Prostate gland (tissue), 2 donors: ENCODE results near the gene SCAPER. TPM values are rescaled to one million over a fixed set of nuclear protein-coding genes. Genes with fewer than 3 reads are reported as not detected.
"Not testable (repeated sequence)": the region's sequence is repeated elsewhere in the genome, so short reads cannot be mapped to it uniquely, and the experiment has no call there.

ENCODE experiments used
- DNase-seq: peaks from one replicate; pipeline ENCODE4 v3.0.0-alpha.2; 2019; ENCODE audit warnings: low spot score
- H3K27ac ChIP-seq, 2 donors: fragments of 200-600 bp; sonication (generic); 2 replicates each; pipeline ENCODE4 v1.5.1; 2017 to 2019
- H3K27me3 ChIP-seq: fragments of 200-600 bp; sonication (generic); replicated peaks from 2 replicates; pipeline ENCODE4 v1.5.1; 2019; ENCODE audit not compliant: insufficient read depth
- H3K36me3 ChIP-seq, 2 donors: fragments of 200-600 bp; sonication (generic); 1 replicate in 1 of 2; 2 replicates in 1 of 2; pipeline versions ENCODE4 v1.5.1 to v1.8.1; 2017 to 2019
- H3K4me1 ChIP-seq: fragments of 200-600 bp; sonication (generic); replicated peaks from 2 replicates; pipeline ENCODE4 v1.5.1; 2019
- H3K4me3 ChIP-seq, 2 donors: fragments of 200-600 bp; sonication (generic); 2 replicates each; pipeline ENCODE4 v1.5.1; 2017 to 2019
- H3K9me3 ChIP-seq: fragments of 200-600 bp; sonication (generic); 2 replicates; pipeline ENCODE4 v1.5.1; 2017
- CTCF ChIP-seq, 4 experiments: fragments of 200-600 bp in 2 of 4; fragments of 450-650 bp in 2 of 4; sonication (generic) in 2 of 4; IDR thresholded peaks; 1 replicate in 3 of 4; 2 replicates in 1 of 4; pipeline ENCODE4 v1.5.1; 2016 to 2019; ENCODE audit warnings: antibody characterized with exemption in 4 of 4, mild to moderate bottlenecking in 2 of 4, moderate library complexity in 2 of 4
- POLR2A ChIP-seq: fragments of 450-650 bp; IDR thresholded peaks from one replicate; pipeline ENCODE4 v1.6.1; 2016; ENCODE audit warnings: antibody characterized with exemption, mild to moderate bottlenecking
- POLR2AphosphoS5 ChIP-seq: sonication (generic); formaldehyde crosslinking; IDR thresholded peaks from one replicate; pipeline ENCODE4 v1.6.1; 2017; ENCODE audit warnings: antibody characterized with exemption
- WGBS: methylation state at CpG from one replicate; pipeline ENCODE4 v1.1.5; 2018; 5-methylcytosine and 5-hydroxymethylcytosine counted together
- intact Hi-C: fragments of 100-400 bp; cut with DNase I; formaldehyde crosslinking; loops from one replicate; pipeline ENCODE4 v1.14.2; 2022
- total RNA-seq, 2 donors: library from RNA; depleted of rRNA; stranded (reverse); fragments of >200 nt; gene quantifications; one replicate each; pipeline ENCODE4 v1.1.0, GENCODE V29; 2016

The SCAPER gene
- total RNA-seq, 2 donors from 2014 or later, result 19.1 to 38.9 TPM

DNA sequence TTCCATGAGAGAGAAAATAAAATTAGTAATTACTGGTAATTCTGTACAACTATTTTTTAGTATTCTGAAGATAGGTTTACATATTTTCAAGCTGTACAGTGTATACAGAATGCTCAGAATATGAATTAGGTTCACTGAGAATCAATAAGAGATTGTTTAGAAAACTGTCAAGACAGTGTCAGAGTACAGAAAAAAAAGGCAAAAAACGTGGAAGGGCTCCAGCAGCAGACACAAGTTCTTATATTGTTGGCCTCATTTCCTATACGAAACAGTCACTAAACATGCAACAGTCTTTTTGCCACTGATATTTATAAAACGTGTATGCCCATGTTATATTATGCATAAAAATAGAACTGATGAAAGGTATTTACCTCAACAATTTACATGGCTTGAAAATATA is 464.7 kb downstream of the SCAPER start:
- H3K36me3 ChIP-seq, result no peaks in the 10 kb centered on the region
- TF ChIP-seq CTCF (IDR thresholded peaks at IDR 0.05), result no peak
- no peak for TF ChIP-seq POLR2AphosphoS5
- no peak for TF ChIP-seq POLR2A
- no peak overlapping the region for H3K27ac ChIP-seq
- H3K27me3 ChIP-seq, result no peaks in the 10 kb centered on the region
- DNase-seq, result no peak
- intact Hi-C loops, result no loop called here
- no peaks in the 10 kb centered on the region for H3K9me3 ChIP-seq
- WGBS, result 51% methylated on average over 3 of the region's 3 CpGs
- no peaks in the 10 kb centered on the region for H3K4me1 ChIP-seq
- no peak overlapping the region for H3K4me3 ChIP-seq

DNA sequence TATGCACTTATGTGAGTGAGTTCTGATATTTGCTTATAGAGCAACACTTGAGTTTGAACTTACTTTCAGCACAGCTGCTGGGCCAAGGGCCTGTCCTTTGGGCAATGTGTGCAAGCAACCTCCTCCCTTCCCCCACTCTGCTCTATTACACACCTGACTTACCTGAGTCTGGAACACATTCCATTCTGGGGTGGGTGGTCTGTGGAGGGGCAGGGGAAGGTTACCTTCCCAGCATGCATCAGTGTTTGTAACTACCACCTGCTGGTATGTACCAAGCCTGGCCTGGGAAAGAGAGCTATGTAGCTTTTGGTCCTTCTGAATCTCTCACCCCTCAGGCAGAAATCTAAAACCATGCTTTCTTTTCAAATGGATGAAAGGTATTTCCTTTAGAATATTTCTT is 465.6 kb downstream of the SCAPER start:
- Histone ChIP-seq H3K36me3 (no peaks in the 10 kb centered on the region), H3K4me1 (no peaks in the 10 kb centered on the region), H3K4me3 (no peak overlapping the region), H3K27ac (no peak overlapping the region), H3K9me3 (no peaks in the 10 kb centered on the region), H3K27me3 (no peaks in the 10 kb centered on the region)
- no peak for DNase-seq
- no peak for TF ChIP-seq POLR2AphosphoS5
- no peak for TF ChIP-seq POLR2A
- no peak for TF ChIP-seq CTCF (IDR thresholded peaks at IDR 0.05)
- intact Hi-C loops, result no loop called here

DNA sequence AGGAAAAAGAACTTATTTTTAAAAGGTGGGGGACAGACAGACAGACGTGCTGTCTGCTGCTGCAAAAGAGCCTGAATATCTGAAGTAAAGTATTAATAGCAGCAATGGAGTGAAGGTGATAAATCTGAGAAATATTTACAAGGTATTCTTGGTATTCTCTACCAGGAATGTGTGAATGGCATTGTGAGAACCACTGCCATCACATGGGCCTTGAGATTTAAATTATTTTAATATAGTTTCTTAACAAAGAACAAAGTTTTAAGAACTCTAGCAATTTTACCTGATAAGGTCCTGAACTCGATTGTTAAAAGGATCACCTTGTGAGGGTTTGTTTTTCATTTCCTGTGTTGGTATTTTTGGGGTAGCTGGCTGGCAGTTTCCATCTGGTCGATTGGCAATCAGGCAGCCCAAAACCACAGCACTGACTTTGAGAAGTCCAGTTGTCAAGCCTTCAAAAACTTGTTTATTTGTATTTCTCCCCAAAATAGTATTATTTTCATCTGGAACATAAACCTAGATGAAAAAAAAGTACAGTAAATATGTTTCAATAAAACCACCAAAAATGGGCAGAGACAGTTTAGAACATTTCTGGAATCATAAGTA is 471.2 kb downstream of the SCAPER start:
- no peak overlapping the region for H3K4me3 ChIP-seq
- H3K9me3 ChIP-seq, result no peaks in the 10 kb centered on the region
- H3K36me3 ChIP-seq, result no peaks in the 10 kb centered on the region
- intact Hi-C loops, result no loop called here
- no peak for TF ChIP-seq POLR2A
- TF ChIP-seq POLR2AphosphoS5, result no peak
- TF ChIP-seq CTCF (IDR thresholded peaks at IDR 0.05), result no peak
- WGBS, result 37% methylated on average over 3 of the region's 3 CpGs
- H3K4me1 ChIP-seq, result no peaks in the 10 kb centered on the region
- no peaks in the 10 kb centered on the region for H3K27me3 ChIP-seq
- H3K27ac ChIP-seq, result no peak overlapping the region
- DNase-seq, result no peak

GRCh38 chr15:76433036-76433435 is 472.1 kb downstream of the SCAPER start:
- 100% methylated on average over 1 of the region's 1 CpG for WGBS
- H3K27ac ChIP-seq, H3K36me3 ChIP-seq, H3K4me3 ChIP-seq, intact Hi-C loops, H3K9me3 ChIP-seq, H3K4me1 ChIP-seq, H3K27me3 ChIP-seq, DNase-seq: not testable (repeated sequence)

GRCh38 chr15:76432604-76433003 is 472.5 kb downstream of the SCAPER start:
- no peak overlapping the region for H3K27ac ChIP-seq
- WGBS, result 75% methylated on average over 1 of the region's 1 CpG
- no peaks in the 10 kb centered on the region for H3K9me3 ChIP-seq
- H3K4me3 ChIP-seq, result no peak overlapping the region
- DNase-seq, result no peak
- TF ChIP-seq CTCF (IDR thresholded peaks at IDR 0.05), result no peak
- no peak for TF ChIP-seq POLR2AphosphoS5
- no peak for TF ChIP-seq POLR2A
- H3K27me3 ChIP-seq, result no peaks in the 10 kb centered on the region
- no peaks in the 10 kb centered on the region for H3K4me1 ChIP-seq
- intact Hi-C loops, result no loop called here
- H3K36me3 ChIP-seq, result no peaks in the 10 kb centered on the region
